Lower leg skin (tissue), 3 donors: Measurements from ENCODE around the gene CEP128.

Source experiments
- POLR2A ChIP-seq, 2 donors: fragments of 450-650 bp; IDR thresholded peaks; one replicate each; pipeline ENCODE4 v1.6.1; 2016 to 2017; ENCODE audit warnings: antibody characterized with exemption in 2 of 2, mild to moderate bottlenecking in 1 of 2, moderate library complexity in 1 of 2
- TF ChIP-seq, protein P1 (sequence below), 3 donors: fragments of 450-650 bp; IDR thresholded peaks; one replicate each; pipeline ENCODE4 v1.5.1; 2016; ENCODE audit warnings: antibody characterized with exemption in 3 of 3, mild to moderate bottlenecking in 3 of 3, moderate library complexity in 2 of 3

DNA sequence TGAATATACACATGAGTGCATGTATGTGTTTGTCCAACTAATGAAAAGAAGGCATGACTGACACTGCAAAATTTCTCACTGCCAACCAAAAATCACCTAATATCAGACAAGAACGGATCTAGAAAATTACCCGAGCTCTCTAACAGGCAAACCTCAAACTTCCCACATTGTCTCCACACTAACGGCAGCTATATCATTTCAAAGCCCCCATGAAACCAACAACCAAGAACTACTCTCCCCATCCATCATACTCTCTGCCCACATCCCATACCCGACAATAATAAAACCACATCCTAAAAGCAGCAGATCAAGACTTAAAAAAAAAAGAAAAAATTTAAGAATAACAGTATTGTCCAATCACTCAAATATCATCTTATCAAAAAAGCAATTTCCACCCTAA is 227.1 kb downstream of the CEP128 start:
- TF ChIP-seq, protein P1, sequence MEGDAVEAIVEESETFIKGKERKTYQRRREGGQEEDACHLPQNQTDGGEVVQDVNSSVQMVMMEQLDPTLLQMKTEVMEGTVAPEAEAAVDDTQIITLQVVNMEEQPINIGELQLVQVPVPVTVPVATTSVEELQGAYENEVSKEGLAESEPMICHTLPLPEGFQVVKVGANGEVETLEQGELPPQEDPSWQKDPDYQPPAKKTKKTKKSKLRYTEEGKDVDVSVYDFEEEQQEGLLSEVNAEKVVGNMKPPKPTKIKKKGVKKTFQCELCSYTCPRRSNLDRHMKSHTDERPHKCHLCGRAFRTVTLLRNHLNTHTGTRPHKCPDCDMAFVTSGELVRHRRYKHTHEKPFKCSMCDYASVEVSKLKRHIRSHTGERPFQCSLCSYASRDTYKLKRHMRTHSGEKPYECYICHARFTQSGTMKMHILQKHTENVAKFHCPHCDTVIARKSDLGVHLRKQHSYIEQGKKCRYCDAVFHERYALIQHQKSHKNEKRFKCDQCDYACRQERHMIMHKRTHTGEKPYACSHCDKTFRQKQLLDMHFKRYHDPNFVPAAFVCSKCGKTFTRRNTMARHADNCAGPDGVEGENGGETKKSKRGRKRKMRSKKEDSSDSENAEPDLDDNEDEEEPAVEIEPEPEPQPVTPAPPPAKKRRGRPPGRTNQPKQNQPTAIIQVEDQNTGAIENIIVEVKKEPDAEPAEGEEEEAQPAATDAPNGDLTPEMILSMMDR (IDR thresholded peaks at IDR 0.05), result no peak
- TF ChIP-seq POLR2A (IDR thresholded peaks at IDR 0.05), result no peak
